ENCODE measurements around the gene PLEKHG2.
"Not testable (repeated sequence)": the region's sequence is repeated elsewhere in the genome, so short reads cannot be mapped to it uniquely, and the experiment has no call there.

Gene PLEKHG2, protein sequence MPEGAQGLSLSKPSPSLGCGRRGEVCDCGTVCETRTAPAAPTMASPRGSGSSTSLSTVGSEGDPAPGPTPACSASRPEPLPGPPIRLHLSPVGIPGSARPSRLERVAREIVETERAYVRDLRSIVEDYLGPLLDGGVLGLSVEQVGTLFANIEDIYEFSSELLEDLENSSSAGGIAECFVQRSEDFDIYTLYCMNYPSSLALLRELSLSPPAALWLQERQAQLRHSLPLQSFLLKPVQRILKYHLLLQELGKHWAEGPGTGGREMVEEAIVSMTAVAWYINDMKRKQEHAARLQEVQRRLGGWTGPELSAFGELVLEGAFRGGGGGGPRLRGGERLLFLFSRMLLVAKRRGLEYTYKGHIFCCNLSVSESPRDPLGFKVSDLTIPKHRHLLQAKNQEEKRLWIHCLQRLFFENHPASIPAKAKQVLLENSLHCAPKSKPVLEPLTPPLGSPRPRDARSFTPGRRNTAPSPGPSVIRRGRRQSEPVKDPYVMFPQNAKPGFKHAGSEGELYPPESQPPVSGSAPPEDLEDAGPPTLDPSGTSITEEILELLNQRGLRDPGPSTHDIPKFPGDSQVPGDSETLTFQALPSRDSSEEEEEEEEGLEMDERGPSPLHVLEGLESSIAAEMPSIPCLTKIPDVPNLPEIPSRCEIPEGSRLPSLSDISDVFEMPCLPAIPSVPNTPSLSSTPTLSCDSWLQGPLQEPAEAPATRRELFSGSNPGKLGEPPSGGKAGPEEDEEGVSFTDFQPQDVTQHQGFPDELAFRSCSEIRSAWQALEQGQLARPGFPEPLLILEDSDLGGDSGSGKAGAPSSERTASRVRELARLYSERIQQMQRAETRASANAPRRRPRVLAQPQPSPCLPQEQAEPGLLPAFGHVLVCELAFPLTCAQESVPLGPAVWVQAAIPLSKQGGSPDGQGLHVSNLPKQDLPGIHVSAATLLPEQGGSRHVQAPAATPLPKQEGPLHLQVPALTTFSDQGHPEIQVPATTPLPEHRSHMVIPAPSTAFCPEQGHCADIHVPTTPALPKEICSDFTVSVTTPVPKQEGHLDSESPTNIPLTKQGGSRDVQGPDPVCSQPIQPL (N-terminal part only)

DNA sequence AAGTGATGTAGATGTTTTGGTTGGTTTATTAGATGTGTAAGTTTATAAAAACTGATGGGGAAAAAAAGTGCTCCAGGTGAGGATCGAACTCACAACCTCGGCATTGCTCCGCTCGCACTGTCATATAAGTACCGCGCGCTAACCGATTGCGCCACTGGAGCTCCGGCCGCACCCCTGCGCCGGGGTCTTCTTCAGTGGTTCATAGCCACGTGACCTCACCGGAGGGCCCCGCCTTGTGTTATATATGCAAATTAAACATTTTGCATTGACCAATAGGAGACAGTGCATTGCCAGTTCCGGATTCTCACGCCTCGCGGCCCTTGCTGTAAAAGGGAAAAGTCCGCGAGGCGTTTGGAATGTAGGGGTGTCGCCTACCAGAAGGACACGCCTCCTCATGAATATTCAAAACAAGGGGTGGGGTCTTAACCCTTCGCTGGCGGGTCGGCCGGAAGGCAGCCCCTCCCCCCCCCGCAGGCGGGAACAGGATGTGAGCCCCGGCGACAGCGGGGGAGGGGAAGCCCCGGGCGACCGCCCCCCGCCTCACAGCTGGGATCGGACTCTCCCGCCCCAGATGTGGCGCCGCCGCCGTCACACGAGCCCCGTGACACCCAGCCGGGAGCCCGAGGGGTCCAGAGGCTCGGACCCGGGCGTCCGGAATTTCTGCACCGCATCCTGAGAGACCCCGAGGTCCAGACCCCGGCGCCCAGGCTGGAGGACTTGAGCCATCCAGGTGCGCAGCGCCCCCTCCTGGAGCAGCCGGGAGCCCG lies at the start of gene PLEKHG2:
TSS of gene PLEKHG2 (plus strand) at position 570 of the 767 bp plus-strand sequence. CDS start 1,418 bp downstream, outside the sequence.
- DNase-seq = peak; percentile 99 to 100

- no peak for DNase-seq
Measured at GRCh38 chr19:39362682-39363657, 49.5 kb upstream of the PLEKHG2 start.

DNA sequence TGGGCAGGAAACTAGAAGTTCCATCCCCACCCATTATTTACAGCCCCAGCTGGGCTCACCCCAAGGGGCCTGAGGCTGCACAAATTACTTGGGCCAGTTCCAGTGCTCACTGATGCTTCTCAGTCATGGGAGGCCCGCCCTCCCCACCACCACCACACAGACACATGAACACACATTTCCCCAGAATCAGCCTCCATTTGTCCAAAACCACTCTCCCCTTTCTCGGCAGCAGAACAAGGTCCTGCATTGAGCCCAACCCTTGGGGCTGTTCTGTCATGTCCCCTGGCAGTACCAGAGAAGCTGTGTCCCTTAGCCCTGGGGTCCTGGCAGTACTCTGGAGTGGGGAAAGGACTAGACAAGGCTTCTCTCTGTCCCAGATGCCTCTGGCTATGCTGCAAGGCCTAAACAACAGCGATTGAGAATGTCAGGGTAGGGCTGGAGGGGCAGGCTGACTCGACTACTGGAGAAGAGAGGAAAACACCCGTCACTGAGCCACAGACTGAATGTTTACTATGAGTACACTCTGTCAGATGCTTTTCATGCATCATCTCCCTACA lies 48.5 kb upstream of the PLEKHG2 start:
- no peak for DNase-seq

GRCh38 chr19:39365531-39365930 lies 46.9 kb upstream of the PLEKHG2 start:
- DNase-seq = no peak

GRCh38 chr19:39369200-39369599 lies 43.3 kb upstream of the PLEKHG2 start:
- no peak for DNase-seq

- no peak for DNase-seq
Measured at GRCh38 chr19:39370735-39371134, 41.7 kb upstream of the PLEKHG2 start.

DNA sequence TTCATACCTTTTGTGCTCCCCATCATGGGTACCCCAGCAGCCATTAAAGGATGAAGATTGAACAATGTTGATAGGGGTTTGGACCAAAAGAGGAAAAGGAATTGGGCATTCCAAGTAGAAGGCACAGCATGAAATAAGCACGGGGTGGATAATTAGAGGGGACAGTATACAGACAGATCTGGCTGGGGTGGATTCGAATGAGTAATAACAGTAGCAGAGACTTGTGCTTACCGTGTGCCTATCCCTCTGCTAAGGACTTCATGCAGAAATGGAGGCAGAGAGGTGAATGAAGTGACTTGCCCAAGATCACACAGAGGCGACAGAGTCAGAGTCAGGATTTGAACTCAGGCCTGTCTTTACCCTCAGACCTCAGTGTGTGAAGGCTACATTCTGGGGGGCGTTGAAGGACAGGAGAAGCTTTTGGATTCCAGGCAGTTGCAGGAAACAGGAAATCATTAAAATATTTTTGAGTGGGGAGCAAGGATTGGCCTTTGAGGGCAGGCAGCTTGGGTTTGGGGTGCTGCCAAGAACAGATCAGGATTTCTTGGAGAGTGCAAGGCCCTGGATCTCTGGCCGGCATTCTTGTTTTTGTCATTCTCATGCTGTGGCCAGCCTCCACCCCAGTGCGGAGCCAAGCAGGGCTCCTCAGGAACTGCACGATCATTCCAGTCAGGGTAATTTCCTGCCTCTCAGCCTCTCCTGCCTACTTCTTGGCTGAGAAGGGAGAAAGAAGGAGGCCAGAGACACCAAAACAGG lies 40.2 kb upstream of the PLEKHG2 start:
- DNase-seq = no peak

DNA sequence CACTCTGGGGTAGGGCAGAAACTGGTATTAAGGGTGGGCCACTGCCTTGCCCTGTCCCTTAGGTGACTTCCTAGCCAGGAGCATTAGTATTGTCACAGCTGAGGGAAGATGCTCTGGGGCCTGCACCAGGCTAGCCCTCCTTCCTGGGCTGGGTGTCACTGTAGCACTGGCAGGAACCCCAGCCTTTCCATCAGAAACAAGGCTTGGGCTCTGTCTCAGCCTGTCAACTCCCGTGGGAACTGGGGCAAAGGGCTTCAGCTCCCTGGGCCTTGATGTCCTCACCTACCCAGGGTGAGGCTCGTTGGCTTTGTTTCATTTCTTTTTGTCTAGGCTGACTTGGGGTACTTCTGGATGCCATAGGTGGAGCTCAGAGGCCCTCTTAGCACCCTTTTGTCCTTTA lies 39.5 kb upstream of the PLEKHG2 start:
- no peak for DNase-seq

- DNase-seq = no peak
Measured at GRCh38 chr19:39375929-39376328, 36.5 kb upstream of the PLEKHG2 start.

DNA sequence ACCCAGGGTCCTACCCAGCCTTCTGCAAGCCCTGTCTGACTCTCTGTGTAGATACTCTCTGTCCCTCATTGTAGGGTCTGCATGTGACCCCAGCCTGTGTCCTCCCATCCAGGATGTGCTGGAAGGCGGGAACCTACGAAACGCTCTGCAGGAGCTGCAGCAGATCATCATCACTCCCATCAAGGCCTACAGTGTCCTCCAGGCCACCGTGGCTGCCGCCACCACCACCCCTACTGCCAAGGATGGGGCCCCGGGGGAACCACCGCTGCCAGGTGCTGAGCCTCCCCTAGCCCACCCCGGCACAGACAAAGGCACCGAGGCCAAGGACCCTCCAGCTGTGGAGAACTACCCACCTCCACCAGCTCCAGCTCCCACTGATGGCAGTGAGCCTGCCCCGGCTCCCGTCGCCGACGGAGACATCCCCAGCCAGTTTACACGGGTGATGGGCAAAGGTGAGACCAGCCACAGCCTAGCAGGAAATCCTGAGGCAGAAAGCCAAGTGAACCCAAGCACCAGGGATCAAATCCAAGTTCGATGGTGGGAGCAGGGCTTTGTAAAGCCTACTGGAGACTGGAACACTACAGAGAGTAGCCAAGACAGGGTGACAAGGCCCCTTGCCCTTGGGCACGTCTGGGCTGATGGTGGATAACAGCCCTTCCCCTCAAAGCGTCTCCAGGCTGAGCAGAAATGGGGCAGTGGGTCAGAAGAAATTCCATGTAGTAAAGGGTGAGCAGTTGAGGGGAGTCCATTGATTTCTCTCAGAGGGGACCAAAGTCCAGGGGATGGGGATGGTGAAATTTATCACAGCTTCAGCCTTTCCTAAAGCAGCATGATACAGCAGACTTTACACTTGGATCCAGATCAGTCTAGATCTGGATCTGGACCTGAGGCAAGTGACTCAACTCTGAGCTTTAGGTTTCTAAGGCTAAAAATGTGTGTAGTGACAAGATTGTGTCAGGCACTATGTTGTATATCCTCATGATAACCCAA lies 34.8 kb upstream of the PLEKHG2 start:
- DNase-seq = no peak

DNA sequence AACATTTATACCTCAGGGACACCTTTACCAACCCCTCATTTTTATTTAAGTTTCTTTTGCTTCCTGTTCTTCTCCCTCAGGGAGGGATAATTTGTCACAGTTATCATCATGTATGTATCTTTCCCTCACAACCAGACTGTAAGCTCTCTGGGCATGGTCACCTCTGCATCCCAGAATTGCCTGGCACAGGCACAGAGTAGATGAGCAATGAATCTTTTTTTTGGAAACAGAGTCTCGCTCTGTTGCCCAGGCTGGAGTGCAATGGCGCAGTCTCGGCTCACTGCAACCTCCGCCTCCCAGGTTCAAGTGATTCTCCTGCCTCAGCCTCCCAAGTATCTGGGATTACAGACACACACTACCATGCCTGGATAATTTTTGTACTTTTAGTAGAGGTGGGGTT lies 33.1 kb upstream of the PLEKHG2 start:
- not testable (repeated sequence) for DNase-seq

DNA sequence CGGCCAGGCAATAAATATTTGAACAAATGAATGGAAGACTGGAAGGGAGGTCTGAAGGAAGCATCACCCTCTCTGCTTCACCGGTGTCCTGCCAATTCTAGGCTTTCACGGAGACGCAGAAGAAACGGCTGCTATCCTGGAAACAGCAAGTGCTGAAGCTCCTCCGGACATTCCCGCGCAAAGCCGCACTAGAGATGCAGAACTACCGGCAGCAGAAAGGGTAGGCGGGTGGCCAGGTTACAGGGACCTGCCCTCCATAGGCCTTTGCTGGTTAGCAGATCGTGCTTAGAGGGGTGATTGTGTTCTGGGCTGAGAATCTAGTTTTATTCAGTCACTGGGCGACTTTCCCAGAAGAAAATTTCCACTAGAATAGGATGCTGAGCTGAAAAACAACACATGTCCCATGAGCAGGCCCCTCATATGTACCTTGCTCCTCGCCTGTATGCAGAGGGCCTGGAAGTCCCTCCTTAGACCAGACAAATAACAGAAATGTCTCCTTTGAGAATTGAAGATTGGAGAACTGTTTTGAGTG lies 32.5 kb upstream of the PLEKHG2 start:
- DNase-seq = no peak

DNA sequence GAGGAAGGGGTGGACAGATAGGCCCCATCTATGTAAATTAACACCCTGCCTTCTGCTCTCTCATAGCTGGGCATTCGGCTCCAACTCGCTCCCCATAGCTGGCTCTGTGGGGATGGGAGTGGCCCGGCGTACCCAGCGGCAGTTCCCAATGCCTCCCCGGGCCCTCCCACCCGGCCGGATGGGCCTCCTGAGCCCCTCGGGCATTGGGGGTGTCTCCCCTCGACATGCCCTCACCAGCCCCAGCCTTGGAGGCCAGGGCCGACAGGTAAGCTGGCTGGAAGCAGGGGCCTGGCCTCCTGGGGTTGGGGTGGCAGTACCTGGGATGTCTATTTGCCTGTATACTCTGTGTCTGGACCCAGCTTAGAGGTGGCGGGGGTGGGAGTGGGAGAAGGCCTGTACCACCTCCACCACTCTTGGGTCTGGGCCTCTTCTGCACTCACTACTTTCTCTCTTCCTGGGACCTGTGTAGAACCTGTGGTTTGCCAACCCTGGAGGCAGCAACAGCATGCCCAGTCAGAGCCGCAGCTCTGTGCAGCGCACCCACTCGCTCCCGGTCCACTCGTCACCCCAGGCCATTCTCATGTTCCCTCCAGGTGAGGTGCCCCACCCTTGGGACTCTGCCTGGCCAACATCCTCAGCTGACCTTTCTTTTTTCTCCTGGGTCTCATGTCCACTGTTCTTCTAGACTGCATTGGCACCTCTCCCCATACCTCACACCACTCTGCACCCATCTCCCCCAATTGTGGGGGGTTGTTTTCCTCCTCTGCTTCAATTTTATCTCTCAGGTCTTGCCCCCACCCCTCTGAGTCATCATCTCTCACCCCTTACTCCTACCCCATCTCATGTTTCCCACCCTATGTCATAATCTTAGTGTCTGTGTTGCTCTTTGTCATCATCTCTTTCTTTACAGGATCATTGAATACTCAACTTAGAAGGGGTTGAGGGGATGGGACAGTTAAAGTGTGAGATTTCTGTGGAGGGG lies 31.7 kb upstream of the PLEKHG2 start:
- no peak for DNase-seq

DNA sequence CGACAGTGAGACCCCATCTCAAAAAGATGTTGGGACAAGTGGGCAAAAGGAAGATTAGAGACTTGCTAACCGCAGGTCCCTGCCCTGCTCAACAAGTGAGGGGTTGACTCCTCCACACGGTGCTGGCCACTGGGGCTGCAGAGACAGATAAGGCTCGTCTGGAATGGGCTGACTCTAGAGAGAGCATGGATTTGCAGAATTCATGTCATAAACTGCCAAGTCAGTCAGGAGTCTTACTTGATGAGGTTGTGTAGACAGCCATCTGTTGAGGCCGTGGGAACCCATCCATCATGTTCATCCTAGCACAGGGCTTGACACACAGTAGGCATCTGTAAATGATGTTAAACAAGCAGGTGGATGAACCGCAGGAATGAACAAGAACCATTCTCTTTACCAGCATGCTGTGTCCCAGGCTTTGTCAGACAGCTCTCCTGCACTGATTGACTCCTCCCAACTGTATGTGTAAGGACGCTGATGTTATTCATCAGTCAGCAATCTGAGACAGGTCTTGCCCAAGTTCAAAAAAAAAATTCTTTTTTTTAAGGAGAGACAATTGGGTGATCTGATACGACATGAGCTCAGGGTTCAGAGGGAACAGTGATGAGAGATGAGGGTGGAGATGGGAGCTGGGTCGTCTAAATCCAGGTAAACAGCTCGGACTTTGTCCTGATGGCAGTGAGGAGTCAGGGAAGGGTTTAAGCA lies 30.4 kb upstream of the PLEKHG2 start:
- no peak for DNase-seq

GRCh38 chr19:39382991-39383828 lies 29.3 kb upstream of the PLEKHG2 start:
- DNase-seq = no peak

Data from NCI-H446 (cell line).